GM18498 (cell line): ENCODE results near the gene BBS9.

Experiments
- ATAC-seq: cut with Tn5 transposase; IDR thresholded peaks from one replicate; pipeline ENCODE4 v1.9.1; 2021; ENCODE audit warnings: mild to moderate bottlenecking, moderate library complexity; ENCODE audit not compliant: unreplicated experiment

BBS9 gene

GRCh38 chr7:33534833-33535232 lies 405.5 kb downstream of the BBS9 start:
- ATAC-seq: no peak

DNA sequence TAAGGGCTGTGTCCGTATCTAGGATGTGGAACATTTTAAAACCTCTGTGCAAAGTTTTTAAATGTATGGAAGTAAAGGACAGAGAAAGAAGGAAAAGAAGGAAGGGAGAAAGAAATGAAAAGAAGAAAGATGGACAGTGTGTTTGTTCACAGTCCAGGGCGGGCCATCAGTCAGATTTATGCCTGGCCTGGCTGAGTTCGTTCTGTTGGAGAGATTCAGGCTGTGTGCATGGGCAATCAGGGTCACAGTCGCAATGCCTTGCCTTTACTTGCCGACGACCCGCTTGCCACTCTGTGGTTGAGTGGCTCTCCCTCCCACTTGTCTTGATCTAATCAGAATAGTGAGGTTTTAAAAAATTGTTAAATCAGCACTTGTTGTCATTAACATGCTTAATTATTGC lies 406.6 kb downstream of the BBS9 start:
- no peak for ATAC-seq

DNA sequence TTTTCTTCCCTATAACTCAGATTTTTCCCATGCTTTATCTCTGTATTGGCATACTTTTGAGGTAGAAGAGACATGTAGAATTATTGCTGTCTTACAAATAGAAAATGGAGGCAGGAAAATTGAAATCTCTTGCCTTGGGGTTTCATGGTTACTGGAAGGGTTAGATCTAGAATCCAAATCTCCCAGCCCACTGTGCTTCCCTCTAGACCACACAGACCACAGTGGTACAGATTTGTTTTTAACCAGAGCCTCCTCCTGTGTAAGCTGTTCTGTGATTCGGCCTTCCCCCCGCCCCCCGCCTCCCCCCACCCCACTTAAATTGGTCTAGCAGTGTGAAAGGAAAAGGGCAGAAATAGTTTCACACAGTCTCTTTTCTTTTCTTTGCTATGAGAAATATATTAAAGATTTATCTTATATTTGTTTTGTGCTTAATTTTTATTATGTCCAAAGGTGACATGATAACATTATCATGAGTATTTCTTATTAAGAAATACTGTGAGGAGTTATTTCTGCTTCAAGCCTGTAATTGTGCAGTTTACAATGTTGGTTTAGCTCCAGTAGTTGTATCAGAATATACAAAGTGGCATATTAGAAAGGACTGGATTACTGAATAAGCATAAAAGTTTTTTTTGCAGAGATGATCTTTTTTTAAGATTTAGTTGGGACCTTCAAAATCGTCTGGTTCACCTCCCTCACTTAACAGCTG lies 407.2 kb downstream of the BBS9 start:
- no peak for ATAC-seq

DNA sequence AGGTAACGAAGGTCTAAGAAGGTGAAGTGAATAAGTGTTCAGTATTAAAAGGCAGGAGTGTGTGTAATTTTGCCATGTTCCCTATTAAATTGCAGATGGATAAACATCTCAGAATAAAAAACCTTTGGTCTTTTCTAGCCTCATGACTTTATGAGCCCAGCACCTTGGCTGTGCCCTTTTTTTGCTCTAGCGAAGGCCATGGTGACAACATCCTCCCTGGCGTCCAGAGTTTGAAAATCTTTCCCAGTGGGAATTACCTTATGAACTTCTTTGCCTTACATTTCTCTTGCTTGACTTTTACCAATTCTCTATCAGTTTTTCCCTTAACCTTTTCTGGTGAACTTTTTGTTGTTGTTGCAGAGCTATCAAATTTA lies 407.7 kb downstream of the BBS9 start:
- ATAC-seq: no peak

GRCh38 chr7:33539198-33539597 lies 409.8 kb downstream of the BBS9 start:
- ATAC-seq: no peak

GRCh38 chr7:33539659-33540400 lies 410.5 kb downstream of the BBS9 start:
- no peak for ATAC-seq

- no peak for ATAC-seq
These were observed 418.5 kb downstream of the BBS9 start for GRCh38 chr7:33547880-33548279.

GRCh38 chr7:33550363-33550762 lies 421.0 kb downstream of the BBS9 start:
- no peak for ATAC-seq

GRCh38 chr7:33550979-33551378 lies 421.6 kb downstream of the BBS9 start:
- no peak for ATAC-seq

DNA sequence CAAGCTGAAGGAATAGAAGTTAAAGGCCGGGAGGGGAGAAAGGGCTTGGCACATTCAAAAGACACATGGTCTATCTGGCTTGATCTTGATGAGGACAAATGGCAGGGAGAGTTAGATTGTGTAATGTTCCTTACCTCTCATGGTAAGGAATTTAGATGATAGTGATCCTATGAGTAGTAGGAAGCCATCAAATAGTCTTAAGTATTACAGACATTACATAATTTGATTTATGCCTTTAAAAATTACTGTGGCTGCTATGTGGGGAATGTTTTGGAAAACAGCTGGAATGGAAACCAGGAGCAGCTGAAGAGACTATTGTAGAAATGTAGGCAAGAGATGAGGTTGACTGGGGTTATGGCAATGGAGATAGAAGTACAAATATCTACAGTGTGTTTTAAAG lies 424.7 kb downstream of the BBS9 start:
- ATAC-seq: no peak

DNA sequence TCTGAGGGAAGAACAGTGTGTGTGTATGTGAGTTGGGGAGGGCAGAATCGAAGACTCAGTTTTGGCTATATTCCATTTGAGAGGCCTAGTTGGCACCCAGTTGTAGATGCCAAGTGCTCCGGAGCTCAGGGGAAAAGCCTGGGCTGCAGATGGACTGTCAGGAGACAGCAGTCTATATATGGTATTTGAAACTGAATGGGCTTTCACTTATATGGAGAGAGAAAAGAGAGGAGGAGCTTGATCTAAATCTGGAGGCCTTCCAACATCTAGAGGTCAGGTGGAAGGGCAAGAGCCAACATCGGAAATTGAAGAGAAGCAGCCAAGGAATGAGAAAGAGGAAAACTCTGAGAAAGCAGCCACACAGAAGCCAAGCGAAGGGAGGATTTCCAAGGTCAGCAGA lies 425.2 kb downstream of the BBS9 start:
- no peak for ATAC-seq

DNA sequence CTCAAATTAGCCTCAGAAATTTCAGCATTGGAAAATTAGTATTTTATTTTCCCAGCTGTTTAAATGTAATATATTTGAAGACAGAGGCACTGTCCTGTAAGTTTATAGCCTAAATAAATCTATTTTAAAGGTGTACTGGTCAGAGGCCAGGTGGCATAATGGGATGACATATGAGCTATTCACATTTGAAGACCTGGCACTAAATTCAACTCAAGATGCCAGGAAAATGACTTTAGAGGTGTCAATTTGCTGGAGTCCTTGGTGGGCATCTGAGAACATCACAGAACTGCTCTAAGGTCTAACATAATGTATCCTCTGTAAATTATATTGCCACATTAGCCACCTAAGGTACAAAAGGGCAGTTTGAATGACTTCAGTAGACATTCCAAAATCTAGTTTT lies 427.1 kb downstream of the BBS9 start:
- ATAC-seq: no peak

DNA sequence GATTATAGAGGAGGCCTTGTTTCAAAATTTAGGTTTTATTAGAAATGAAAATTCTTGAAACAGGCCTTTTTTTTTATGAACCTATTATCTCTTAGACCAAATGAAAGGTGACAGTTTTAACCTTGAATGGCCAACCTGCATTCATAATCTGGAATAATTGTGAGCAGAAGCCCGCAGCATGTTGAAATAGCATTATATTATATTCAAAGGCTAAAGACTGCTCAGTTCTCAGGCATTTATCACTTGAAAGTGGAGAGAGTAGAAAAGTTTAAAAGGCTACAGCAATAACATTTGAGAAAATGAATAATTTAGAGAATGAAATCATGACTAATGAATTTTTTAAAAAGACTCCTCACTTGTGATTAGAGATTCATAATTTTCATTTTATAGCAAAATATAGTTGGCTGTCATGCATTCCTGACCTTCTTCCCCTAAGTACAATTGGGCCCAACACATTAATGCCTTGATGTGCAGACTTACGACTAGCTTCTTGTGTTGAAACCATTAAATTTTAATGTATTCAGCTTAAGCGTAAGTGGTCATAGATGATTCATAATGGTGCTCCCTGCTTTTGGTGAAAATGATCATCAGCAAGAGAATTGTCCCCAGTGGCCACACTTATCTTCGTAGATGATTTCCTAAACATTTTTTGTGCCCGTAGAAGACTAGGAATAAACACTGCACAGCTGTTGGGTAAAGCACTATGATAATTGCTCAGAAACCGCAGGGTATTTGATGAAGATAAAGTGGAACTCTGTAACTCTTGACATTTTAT lies 429.4 kb downstream of the BBS9 start:
- ATAC-seq: no peak

GRCh38 chr7:33559324-33559710 lies 430.0 kb downstream of the BBS9 start:
- no peak for ATAC-seq

GRCh38 chr7:33562996-33563395 lies 433.6 kb downstream of the BBS9 start:
- ATAC-seq: no peak

- no peak for ATAC-seq
These were observed 434.3 kb downstream of the BBS9 start for GRCh38 chr7:33563651-33564050.

- ATAC-seq: no peak
These were observed 448.8 kb downstream of the BBS9 start for GRCh38 chr7:33578166-33578565.

- no peak for ATAC-seq
These were observed 449.7 kb downstream of the BBS9 start for GRCh38 chr7:33578881-33579672.

GRCh38 chr7:33579673-33579960 lies 450.3 kb downstream of the BBS9 start:
- no peak for ATAC-seq

GRCh38 chr7:33581236-33581635 lies 451.9 kb downstream of the BBS9 start:
- ATAC-seq: no peak

DNA sequence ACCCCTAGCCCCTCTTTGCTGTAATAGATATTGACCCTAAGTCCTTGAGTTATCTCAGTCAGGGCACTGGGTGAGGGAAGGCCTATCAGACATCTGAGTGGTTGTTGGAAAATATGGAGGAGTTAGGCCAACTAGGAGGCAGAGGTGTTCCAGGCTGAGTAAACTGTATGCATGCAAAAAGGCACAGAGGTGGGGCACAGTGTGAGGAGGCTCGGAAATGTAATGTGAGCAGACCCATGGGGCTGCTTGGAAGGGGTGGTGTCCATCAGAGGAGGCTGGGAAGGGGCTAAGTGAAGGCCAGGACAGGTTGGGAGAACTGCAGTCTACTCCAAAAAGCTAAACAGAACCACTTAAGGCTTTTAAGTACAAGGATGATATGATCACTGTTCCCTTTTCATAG lies 452.7 kb downstream of the BBS9 start:
- no peak for ATAC-seq
